ENCODE measurements around the gene TCEA2. TPM values are rescaled to one million over a fixed set of nuclear protein-coding genes. Genes with fewer than 3 reads are reported as not detected.
A peak's percentile ranks its signal among the peaks of the same experiment; 100 is the strongest.

TCEA2 gene
- polyA plus RNA-seq, 1 donor, result 49.9 TPM

- DNase-seq, result peak; percentile 47
These were observed 36.2 kb downstream of the TCEA2 start for GRCh38 chr20:64099086-64099786.

- DNase-seq, result no peak
These were observed 37.0 kb downstream of the TCEA2 start for GRCh38 chr20:64099880-64100565.

GRCh38 chr20:64100566-64100888, 37.5 kb downstream of the TCEA2 start:
- no peak for DNase-seq

GRCh38 chr20:64100946-64101688, 38.1 kb downstream of the TCEA2 start:
- DNase-seq, result no peak

- DNase-seq, result no peak
These were observed 39.0 kb downstream of the TCEA2 start for GRCh38 chr20:64101731-64102621.

- DNase-seq, result no peak
These were observed 39.8 kb downstream of the TCEA2 start for GRCh38 chr20:64102647-64103354.

GRCh38 chr20:64103871-64104666, 41.1 kb downstream of the TCEA2 start:
- DNase-seq, result no peak

- DNase-seq, result no peak
These were observed 41.9 kb downstream of the TCEA2 start for GRCh38 chr20:64104667-64105451.

- no peak for DNase-seq
These were observed 42.9 kb downstream of the TCEA2 start for GRCh38 chr20:64105846-64106434.

- no peak for DNase-seq
These were observed 43.5 kb downstream of the TCEA2 start for GRCh38 chr20:64106435-64106961.

- DNase-seq, result no peak
These were observed 44.2 kb downstream of the TCEA2 start, which contains the start of gene NPBWR2 for GRCh38 chr20:64106981-64107735. TSS of gene NPBWR2 (minus strand) at chr20:64107565. CDS start at chr20:64106831, 734 bp downstream.

GRCh38 chr20:64107736-64108457, 44.9 kb downstream of the TCEA2 start:
- no peak for DNase-seq

GRCh38 chr20:64108731-64109681, 46.0 kb downstream of the TCEA2 start:
- DNase-seq, result no peak

- no peak for DNase-seq
These were observed 46.9 kb downstream of the TCEA2 start for GRCh38 chr20:64109831-64110391.

GRCh38 chr20:64110411-64111068, 47.5 kb downstream of the TCEA2 start:
- no peak for DNase-seq
